DOHH2 (cell line): ENCODE data around the gene KRTAP15-1.
A peak's percentile ranks its signal among the peaks of the same experiment; 100 is the strongest.

ENCODE experiments used
- EZH2phosphoT487 ChIP-seq: fragments of 200-600 bp; sonication (generic); IDR thresholded peaks from 2 replicates; pipeline ENCODE4 v1.6.1; 2017; ENCODE audit warnings: borderline replicate concordance, mild to moderate bottlenecking, antibody characterized with exemption, low read length, moderate library complexity, mixed read lengths
- TF ChIP-seq, protein P1 (sequence below): fragments of 200-600 bp; sonication (generic); IDR thresholded peaks from one replicate; pipeline ENCODE4 v1.5.1; 2014; ENCODE audit warnings: antibody characterized with exemption, mild to moderate bottlenecking, low read depth, low read length; ENCODE audit not compliant: poor library complexity, severe bottlenecking

DNA sequence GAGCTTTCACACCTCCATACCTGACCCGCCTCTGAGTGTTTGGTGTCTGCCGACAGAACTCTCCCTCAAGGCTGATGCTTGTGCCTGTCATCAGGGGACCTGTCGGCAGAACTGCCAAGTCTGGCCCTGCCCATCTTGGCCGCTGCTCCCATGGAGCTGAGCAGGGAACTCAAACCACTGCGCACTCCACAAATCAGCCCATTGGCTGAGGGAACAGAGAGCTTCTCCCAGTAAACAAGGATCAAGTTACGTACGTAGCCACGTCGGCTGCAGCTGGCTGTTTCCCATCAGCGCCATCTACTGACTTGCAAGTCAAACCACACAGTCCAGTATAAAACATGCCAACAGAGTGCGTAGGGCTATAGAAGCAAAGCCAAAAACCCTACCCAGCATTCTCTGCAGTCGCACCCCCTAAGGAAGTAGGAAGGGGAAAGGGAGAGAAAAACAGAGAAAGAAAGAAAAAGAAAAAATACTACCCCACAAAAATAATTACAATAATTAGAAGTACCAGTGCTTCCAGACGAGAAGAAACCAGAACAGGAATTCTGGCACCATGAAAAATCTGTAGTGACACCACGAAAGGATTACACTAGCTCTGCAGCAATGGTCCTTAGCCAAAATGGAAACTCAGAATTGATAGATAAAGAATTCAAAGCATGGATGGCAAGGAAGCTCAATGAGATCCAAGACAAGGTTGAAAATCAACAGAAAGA lies 31.1 kb upstream of the KRTAP15-1 start:
- TF ChIP-seq, protein P1, sequence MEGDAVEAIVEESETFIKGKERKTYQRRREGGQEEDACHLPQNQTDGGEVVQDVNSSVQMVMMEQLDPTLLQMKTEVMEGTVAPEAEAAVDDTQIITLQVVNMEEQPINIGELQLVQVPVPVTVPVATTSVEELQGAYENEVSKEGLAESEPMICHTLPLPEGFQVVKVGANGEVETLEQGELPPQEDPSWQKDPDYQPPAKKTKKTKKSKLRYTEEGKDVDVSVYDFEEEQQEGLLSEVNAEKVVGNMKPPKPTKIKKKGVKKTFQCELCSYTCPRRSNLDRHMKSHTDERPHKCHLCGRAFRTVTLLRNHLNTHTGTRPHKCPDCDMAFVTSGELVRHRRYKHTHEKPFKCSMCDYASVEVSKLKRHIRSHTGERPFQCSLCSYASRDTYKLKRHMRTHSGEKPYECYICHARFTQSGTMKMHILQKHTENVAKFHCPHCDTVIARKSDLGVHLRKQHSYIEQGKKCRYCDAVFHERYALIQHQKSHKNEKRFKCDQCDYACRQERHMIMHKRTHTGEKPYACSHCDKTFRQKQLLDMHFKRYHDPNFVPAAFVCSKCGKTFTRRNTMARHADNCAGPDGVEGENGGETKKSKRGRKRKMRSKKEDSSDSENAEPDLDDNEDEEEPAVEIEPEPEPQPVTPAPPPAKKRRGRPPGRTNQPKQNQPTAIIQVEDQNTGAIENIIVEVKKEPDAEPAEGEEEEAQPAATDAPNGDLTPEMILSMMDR = peak; percentile 69
- no peak for TF ChIP-seq EZH2phosphoT487
